ENCODE measurements around the gene SOX14. TPM values are rescaled to one million over a fixed set of nuclear protein-coding genes. Genes with fewer than 3 reads are reported as not detected.

The SOX14 gene
- total RNA-seq, 2 donors from 2014 or later: not detected

DNA sequence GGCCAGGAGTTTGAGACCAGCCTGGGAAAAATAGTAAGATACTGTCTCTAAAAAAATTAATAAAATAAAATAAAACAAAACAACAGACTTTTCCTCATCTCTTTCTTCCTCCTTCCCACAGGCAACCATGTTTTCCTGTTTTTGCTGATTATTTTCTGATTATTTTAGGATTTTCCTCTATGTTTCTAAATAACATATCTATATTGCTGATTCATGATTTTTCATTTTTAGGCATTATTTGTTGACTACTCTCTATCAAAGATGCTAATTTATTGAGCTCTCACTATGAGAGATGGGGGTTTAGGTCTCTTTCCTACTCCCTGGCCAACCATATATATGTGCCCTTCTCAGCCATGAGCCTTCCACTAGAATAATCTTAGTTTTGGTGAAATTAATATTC is 45.4 kb downstream of the SOX14 start:
- H3K27me3 ChIP-seq: no peaks in the 10 kb centered on the region
- no peaks in the 10 kb centered on the region for H3K36me3 ChIP-seq
- no peaks in the 10 kb centered on the region for H3K4me1 ChIP-seq
- H3K27ac ChIP-seq: no peak overlapping the region
- no peaks in the 10 kb centered on the region for H3K9me3 ChIP-seq
- DNase-seq (ENCODE audit: low spot score): no peak
- TF ChIP-seq, protein P1, sequence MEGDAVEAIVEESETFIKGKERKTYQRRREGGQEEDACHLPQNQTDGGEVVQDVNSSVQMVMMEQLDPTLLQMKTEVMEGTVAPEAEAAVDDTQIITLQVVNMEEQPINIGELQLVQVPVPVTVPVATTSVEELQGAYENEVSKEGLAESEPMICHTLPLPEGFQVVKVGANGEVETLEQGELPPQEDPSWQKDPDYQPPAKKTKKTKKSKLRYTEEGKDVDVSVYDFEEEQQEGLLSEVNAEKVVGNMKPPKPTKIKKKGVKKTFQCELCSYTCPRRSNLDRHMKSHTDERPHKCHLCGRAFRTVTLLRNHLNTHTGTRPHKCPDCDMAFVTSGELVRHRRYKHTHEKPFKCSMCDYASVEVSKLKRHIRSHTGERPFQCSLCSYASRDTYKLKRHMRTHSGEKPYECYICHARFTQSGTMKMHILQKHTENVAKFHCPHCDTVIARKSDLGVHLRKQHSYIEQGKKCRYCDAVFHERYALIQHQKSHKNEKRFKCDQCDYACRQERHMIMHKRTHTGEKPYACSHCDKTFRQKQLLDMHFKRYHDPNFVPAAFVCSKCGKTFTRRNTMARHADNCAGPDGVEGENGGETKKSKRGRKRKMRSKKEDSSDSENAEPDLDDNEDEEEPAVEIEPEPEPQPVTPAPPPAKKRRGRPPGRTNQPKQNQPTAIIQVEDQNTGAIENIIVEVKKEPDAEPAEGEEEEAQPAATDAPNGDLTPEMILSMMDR (IDR thresholded peaks at IDR 0.05): no peak
- no peak overlapping the region for H3K4me3 ChIP-seq

DNA sequence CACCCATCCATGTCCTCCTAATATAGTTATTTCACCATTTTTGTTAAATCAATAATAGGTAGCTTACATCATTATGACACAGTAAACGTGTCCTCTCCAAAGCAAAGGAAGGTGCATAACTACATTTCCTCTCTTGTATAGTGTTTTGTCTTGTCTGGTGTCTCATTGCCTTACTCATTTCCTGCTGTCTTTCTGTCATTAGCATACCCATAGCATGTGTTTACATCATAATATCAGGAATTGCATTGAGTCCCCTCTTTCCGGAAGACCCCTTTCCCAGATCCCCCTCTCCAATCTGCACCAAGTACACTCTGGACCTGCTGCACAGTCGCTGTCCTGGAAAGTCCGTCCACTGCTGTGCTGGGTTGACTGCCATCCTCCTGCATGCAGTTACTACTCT is 47.9 kb downstream of the SOX14 start:
- no peaks in the 10 kb centered on the region for H3K36me3 ChIP-seq
- no peak for DNase-seq (ENCODE audit: low spot score)
- H3K27ac ChIP-seq: no peak overlapping the region
- H3K4me3 ChIP-seq: no peak overlapping the region
- TF ChIP-seq, protein P1 (IDR thresholded peaks at IDR 0.05): no peak
- no peaks in the 10 kb centered on the region for H3K4me1 ChIP-seq
- H3K27me3 ChIP-seq: no peaks in the 10 kb centered on the region
- no peaks in the 10 kb centered on the region for H3K9me3 ChIP-seq

DNA sequence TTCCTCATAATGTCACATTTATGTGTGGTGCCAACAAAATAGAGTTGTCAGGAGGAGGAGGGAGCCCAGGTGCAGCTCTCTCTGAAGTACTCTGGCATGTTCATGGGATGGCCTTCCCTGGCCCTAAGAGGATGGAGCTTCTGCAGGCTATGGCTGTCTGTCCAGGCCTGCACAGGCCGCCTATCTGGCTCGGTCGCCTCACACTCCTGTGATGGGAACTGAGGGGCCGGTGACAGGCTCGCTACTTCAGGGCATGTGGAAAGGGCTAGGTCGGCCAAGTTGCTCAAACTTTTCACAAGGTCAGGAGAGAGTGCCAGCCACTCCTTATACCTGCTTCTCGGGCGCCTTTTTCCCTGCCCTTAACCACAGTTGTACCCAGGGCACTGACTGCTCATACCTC is 51.1 kb downstream of the SOX14 start:
- Histone ChIP-seq H3K4me3 (no peak overlapping the region), H3K9me3 (no peaks in the 10 kb centered on the region), H3K27me3 (no peaks in the 10 kb centered on the region), H3K27ac (no peak overlapping the region), H3K36me3 (no peaks in the 10 kb centered on the region), H3K4me1 (no peaks in the 10 kb centered on the region)
- no peak for DNase-seq (ENCODE audit: low spot score)
- TF ChIP-seq, protein P1 (IDR thresholded peaks at IDR 0.05): no peak

Other genes with a start within 250 kb of the SOX14 start
- 10 to 100 TPM in 1 of 2 donors, under 1 TPM in 1; 0.12 to 21.0 TPM for gene CLDN18, start 245.8 kb downstream of the SOX14 start, total RNA-seq

Data from right atrium auricular region (tissue), 2 donors.